Adrenal gland (tissue), 5 donors: Measurements from ENCODE around the gene SPRR2D.

Experiments
- CTCF ChIP-seq, 6 experiments: fragments of 450-650 bp in 4 of 6; fragments of 200-600 bp in 2 of 6; sonication (generic) in 1 of 6; IDR thresholded peaks; 1 replicate in 5 of 6; 2 replicates in 1 of 6; pipeline versions ENCODE4 v1.5.1 to v1.8.0; 2016 to 2021; ENCODE audit warnings: antibody characterized with exemption in 6 of 6, mild to moderate bottlenecking in 2 of 6, moderate library complexity in 1 of 6
- POLR2A ChIP-seq, 2 donors: fragments of 450-650 bp; IDR thresholded peaks; one replicate each; pipeline ENCODE4 v1.6.1; 2017; ENCODE audit warnings: antibody characterized with exemption in 2 of 2, mild to moderate bottlenecking in 2 of 2, moderate library complexity in 1 of 2
- donor health status: DM: no; HTN: no; CAD: no.

- TF ChIP-seq CTCF (IDR thresholded peaks at IDR 0.05) = no peak
- no peak for TF ChIP-seq POLR2A (IDR thresholded peaks at IDR 0.05)
Observed at GRCh38 chr1:153023109-153023508, 17.8 kb downstream of the SPRR2D start.
